Astrocyte of the hippocampus (primary cell): ENCODE results near the gene DEFB126.
"Not testable (repeated sequence)": the region's sequence is repeated elsewhere in the genome, so short reads cannot be mapped to it uniquely, and the experiment has no call there.

Source experiments
- DNase-seq: peaks from one replicate; pipeline ENCODE4 v3.0.0; 2011; ENCODE audit warnings: low read depth, low spot score

Gene DEFB126, protein sequence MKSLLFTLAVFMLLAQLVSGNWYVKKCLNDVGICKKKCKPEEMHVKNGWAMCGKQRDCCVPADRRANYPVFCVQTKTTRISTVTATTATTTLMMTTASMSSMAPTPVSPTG

DNA sequence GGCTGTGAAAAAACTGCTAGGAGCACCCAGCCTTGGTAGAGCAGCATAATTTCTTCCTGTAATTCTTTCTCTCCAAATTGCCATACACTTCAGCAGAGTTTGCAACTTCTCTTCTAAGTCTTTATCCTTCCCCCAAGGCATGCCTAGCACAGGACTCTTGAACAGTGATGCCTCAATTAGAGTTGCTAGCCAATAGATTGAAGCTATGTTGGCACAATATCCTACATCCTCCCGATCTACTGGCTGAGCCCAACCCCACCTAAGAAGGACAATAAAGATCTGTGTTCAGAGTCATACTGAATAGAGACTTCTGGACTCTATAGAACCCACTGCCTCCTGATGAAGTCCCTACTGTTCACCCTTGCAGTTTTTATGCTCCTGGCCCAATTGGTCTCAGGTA, at the start of gene DEFB126:
DEFB126 (plus strand) TSS at position 301 of the 400 bp plus-strand sequence; CDS start at position 340, 39 bp downstream.
- DNase-seq, result no peak

DNA sequence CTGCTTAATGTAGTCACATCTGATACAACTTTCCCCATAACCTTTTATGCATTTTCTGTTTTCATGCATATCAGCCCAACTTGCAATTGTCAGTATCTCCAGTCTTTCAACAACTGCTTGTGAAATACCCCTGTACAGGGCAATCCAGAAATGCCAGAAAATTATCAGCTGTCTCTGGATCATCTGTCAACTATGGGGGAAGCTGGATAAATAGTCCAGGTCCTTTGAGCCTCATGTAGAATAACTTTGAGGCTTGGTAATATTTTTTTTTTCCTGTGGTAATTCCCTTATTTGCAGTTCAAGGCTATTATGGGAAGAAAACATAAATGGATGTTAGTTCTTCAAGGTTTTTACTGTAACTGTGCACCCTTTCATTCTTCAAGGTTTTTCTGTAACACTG, 48.7 kb upstream of the DEFB126 start:
- DNase-seq, result no peak

DNA sequence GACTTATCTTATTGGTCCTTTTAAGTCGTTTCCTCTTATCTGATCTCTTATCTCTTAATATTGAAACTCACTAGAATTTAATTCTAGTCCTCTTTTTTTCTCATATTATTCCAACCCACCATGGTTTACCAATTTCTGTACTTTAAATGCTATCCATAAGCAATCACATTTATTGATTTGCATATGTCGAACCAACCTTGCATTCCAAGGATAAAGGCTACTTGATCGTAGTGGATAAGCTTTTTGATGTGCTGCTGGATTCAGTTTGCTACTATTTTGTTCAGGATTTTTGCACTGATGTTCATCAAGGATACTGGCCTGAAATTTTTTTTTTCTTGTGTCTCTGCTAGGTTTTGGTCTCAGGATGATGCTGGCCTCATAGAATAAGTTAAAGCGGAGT, 47.2 kb upstream of the DEFB126 start:
- DNase-seq, result no peak

- not testable (repeated sequence) for DNase-seq
These were observed 44.7 kb upstream of the DEFB126 start for GRCh38 chr20:97691-98090.

GRCh38 chr20:101975-102374, 40.4 kb upstream of the DEFB126 start:
- DNase-seq, result no peak

DNA sequence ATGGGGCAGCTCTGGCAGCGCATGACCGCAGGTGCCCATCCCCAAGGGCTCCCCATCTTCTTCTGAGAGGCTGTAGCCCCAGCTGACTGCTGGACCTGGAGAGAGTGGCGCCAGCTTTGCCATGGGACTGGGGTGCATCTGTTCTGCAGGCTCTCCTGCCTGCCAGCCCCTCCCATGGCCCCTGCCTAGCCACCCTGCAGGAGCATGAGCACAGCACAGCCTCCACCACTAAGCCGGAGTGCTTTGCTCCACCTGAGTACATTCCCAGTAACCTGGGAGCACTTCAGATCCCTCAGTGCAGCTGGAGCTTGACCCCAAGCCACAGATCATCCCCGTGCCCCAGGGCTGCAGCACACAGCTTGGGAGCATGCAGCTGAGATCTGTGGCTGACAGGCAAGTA, 38.9 kb upstream of the DEFB126 start:
- DNase-seq, result no peak

GRCh38 chr20:112396-112795, 30.0 kb upstream of the DEFB126 start:
- no peak for DNase-seq

DNA sequence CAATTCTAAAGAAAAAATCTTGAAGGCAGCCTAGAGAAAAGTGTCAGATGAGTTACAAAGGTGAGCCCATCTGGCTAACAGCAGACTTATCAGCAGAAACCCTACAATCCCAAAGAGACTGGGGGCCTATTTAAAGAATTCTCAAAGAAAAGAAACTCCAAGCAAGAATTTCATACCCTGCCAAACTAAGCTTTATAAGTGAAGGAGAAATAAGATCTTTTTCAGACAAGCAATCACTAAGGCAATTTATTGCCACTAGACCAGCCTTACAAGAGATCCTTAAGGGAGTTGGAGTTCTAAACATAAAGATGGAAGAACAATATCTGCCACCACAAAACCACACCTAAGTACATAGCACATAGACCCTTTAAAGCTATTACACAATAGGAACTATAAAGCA, 24.9 kb upstream of the DEFB126 start:
- DNase-seq, result no peak

- not testable (repeated sequence) for DNase-seq
These were observed 12.5 kb upstream of the DEFB126 start for GRCh38 chr20:129786-130323.

GRCh38 chr20:137668-138490, 4.5 kb upstream of the DEFB126 start:
- DNase-seq, result no peak

DNA sequence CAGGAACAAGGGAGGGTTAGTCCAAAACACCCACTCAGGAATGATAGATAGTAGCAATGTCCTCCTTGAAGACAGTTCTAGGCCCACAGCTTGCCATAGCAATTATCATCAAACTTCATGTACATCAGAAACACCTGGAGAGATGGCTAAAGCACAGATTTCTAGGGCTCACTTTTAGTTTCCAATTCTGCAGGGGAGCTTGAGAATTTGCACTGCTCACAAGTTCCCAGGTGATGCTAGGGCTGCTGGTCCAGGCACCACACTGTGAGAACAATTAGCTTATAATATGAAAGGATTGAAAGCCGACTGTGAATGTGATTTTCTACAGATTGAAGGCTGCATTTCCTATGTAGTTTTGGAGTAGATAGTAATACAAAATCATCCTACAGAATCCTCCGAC, 3.5 kb downstream of the DEFB126 start:
- no peak for DNase-seq

GRCh38 chr20:152131-152530, 9.7 kb downstream of the DEFB126 start:
- DNase-seq, result no peak

DNA sequence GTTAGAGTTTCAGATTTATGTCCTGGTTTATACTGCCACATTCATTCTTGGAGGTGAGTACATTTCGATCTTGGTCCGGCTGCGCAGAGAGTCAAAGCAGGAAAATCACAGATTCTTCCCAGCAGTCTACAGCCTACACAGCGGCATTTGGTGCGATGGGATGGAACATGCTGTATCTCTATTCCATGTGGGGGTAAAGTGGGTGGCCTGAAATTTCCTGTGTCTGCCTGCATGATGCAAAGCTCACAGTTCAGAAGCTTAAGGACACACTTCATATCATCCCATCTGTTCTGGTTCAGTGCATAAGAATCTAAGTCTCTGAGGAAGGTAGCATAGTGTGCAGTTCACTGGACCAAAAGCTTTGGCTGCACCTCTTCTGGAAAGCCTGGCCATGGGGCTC, 14.8 kb downstream of the DEFB126 start, which contains the start of gene DEFB127:
DEFB127 (plus strand) TSS at position 301 of the 400 bp plus-strand sequence; CDS start at position 392, 91 bp downstream.
- no peak for DNase-seq

- DNase-seq, result no peak
These were observed 22.2 kb downstream of the DEFB126 start for GRCh38 chr20:164618-165017.

- DNase-seq, result no peak
These were observed 26.5 kb downstream of the DEFB126 start for GRCh38 chr20:168876-169275.

GRCh38 chr20:184288-184687, 41.9 kb downstream of the DEFB126 start:
- DNase-seq, result no peak

GRCh38 chr20:187733-188132, 45.3 kb downstream of the DEFB126 start:
- DNase-seq, result no peak

GRCh38 chr20:189611-190010, 47.2 kb downstream of the DEFB126 start, which contains the start of gene DEFB128:
DEFB128 (minus strand) TSS chr20:189711; CDS start chr20:189623, 88 bp downstream.
- no peak for DNase-seq
